Stimulated activated CD8-positive, alpha-beta memory T cell treated with anti-CD3 and anti-CD28 coated beads, Interleukin-2, amount 100 ng/mL, for 1 hour (primary cell): Measurements from ENCODE around the gene THOC6.
"Not testable (repeated sequence)": the region's sequence is repeated elsewhere in the genome, so short reads cannot be mapped to it uniquely, and the experiment has no call there.

ENCODE experiments used
- DNase-seq, 2 donors: peaks; one replicate each; pipeline ENCODE4 v3.0.0-alpha.2; 2020; ENCODE audit warnings: low read depth in 2 of 2

THOC6 gene

GRCh38 chr16:3030222-3031212 is 6.7 kb downstream of the THOC6 start:
- no peak for DNase-seq

GRCh38 chr16:3032624-3033023 is 8.8 kb downstream of the THOC6 start:
- DNase-seq: no peak

- no peak for DNase-seq
Observed at GRCh38 chr16:3035289-3035971, 11.6 kb downstream of the THOC6 start.

- no peak for DNase-seq
Observed at GRCh38 chr16:3035972-3036725, 12.3 kb downstream of the THOC6 start.

GRCh38 chr16:3036726-3037315 is 13.0 kb downstream of the THOC6 start, which contains the start of gene BICDL2:
TSS of gene BICDL2 (minus strand) at chr16:3036944. CDS start at chr16:3035496, 1,448 bp downstream.
- DNase-seq: no peak

GRCh38 chr16:3038256-3038655 is 14.4 kb downstream of the THOC6 start:
- no peak for DNase-seq

- DNase-seq: no peak
Observed at GRCh38 chr16:3038896-3039295, 15.1 kb downstream of the THOC6 start.

GRCh38 chr16:3042376-3042775 is 18.5 kb downstream of the THOC6 start:
- DNase-seq: no peak

GRCh38 chr16:3044708-3045107 is 20.9 kb downstream of the THOC6 start:
- no peak for DNase-seq

- DNase-seq: no peak
Observed at GRCh38 chr16:3045758-3046640, 22.2 kb downstream of the THOC6 start, which contains the start of gene MMP25. TSS of gene MMP25 (plus strand) at chr16:3046561. CDS start at chr16:3046918, 357 bp downstream.

GRCh38 chr16:3046641-3047386 is 23.0 kb downstream of the THOC6 start:
- no peak for DNase-seq

GRCh38 chr16:3047387-3047720 is 23.5 kb downstream of the THOC6 start:
- no peak for DNase-seq

GRCh38 chr16:3049921-3050481 is 26.2 kb downstream of the THOC6 start:
- no peak for DNase-seq

GRCh38 chr16:3050487-3050886 is 26.7 kb downstream of the THOC6 start:
- DNase-seq: no peak

- no peak for DNase-seq
Observed at GRCh38 chr16:3051009-3051408, 27.2 kb downstream of the THOC6 start.

GRCh38 chr16:3051494-3051893 is 27.7 kb downstream of the THOC6 start:
- no peak for DNase-seq

- DNase-seq: not testable (repeated sequence)
Observed at GRCh38 chr16:3052571-3053329, 28.9 kb downstream of the THOC6 start.

- DNase-seq: not testable (repeated sequence)
Observed at GRCh38 chr16:3053330-3053710, 29.5 kb downstream of the THOC6 start.
